ENCODE results near the gene GCN1. TPM values are rescaled to one million over a fixed set of nuclear protein-coding genes. Genes with fewer than 3 reads are reported as not detected.
"Not testable (repeated sequence)": the region's sequence is repeated elsewhere in the genome, so short reads cannot be mapped to it uniquely, and the experiment has no call there.

GCN1 gene
- total RNA-seq, 1 experiment from 2014 or later: 53.6 TPM

DNA sequence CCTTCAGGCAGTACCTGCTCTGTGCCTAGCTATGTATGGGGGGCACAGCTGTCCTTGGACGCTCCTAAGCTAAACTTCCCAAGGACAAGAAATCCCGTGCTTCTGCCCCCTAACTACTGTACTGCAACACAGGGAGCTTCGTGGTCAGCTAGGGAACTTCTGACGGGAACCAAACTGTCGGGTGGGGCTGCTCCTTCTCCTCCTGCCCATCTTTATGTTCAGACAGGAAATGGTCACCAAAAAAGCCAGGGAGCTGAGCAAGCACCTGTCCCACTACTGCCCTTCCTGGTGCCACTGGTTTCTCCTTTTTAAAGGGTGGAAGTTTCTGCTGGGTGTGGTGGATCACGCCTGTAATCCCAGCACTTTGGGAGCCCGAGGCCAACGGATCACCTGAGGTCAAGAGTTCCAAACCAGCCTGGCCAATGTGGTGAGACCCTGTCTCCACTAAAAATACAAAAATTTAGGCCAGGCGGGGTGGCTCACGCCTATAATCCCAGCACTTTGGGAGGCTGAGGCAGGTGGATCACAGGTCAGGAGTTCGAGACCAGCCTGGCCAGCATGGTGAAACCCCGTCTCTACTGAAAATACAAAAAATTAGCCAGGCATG lies 44.4 kb upstream of the GCN1 start:
- no peak for DNase-seq
- no peak overlapping the region for H2AFZ ChIP-seq (ENCODE audit: low read length)
- H3K27me3 ChIP-seq (ENCODE audit: low read length): no peaks in the 10 kb centered on the region
- no peaks in the 10 kb centered on the region for H3K9me3 ChIP-seq (ENCODE audit: low read length)
- no peak overlapping the region for H3K4me3 ChIP-seq (ENCODE audit: low read length)
- H4K20me1 ChIP-seq (ENCODE audit: insufficient read depth, low read depth, low read length): peaks cover 22% of the 10 kb centered on the region; the same call in 1 of the 2 replicates
- H3K36me3 ChIP-seq (ENCODE audit: insufficient read depth, low read length): no peaks in the 10 kb centered on the region
- H3K9ac ChIP-seq (ENCODE audit: low read length): no peak overlapping the region
- no peaks in the 10 kb centered on the region for H3K9me2 ChIP-seq (replicated peaks; ENCODE audit: insufficient read depth, low read length)
- H3K79me2 ChIP-seq (ENCODE audit: low read length): no peaks in the 10 kb centered on the region
- H3K4me1 ChIP-seq (ENCODE audit: low read length): peaks cover 6% of the 10 kb centered on the region; the same call in 1 of the 2 replicates
- no peak overlapping the region for H3K27ac ChIP-seq (ENCODE audit: low read length)
- no peak overlapping the region for H3K4me2 ChIP-seq (ENCODE audit: low read depth, low read length, poor library complexity, severe bottlenecking)

DNA sequence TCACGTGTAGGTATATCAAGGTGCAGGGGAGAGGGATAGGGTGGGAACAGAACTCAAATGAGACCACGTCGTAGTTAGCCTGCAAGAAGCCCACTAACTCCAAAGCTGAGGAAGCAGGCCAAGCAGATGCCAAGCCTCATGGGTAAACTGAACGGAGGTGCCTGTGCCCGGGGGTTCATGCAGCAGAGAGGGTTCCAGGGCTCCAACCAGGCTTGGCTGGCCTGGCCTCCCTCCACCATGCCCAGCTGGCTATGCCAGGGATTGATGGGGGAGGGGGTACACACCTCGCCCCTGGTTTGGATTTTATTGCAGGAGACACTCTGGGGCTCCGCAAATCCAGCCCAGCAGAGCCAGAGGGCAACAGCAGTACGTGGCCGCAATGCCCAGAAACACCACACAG lies 43.7 kb upstream of the GCN1 start:
- Histone ChIP-seq H3K27ac (ENCODE audit: low read length) (no peak overlapping the region), H3K9ac (ENCODE audit: low read length) (no peak overlapping the region), H3K4me1 (ENCODE audit: low read length) (peaks cover 6% of the 10 kb centered on the region; the same call in 1 of the 2 replicates), H3K9me2 (replicated peaks; ENCODE audit: insufficient read depth, low read length) (no peaks in the 10 kb centered on the region), H2AFZ (ENCODE audit: low read length) (no peak overlapping the region), H3K4me2 (ENCODE audit: low read depth, low read length, poor library complexity, severe bottlenecking) (no peak overlapping the region), H3K79me2 (ENCODE audit: low read length) (no peaks in the 10 kb centered on the region), H4K20me1 (ENCODE audit: insufficient read depth, low read depth, low read length) (peaks cover 16% of the 10 kb centered on the region; the same call in 1 of the 2 replicates), H3K9me3 (ENCODE audit: low read length) (no peaks in the 10 kb centered on the region), H3K4me3 (ENCODE audit: low read length) (no peak overlapping the region), H3K36me3 (ENCODE audit: insufficient read depth, low read length) (no peaks in the 10 kb centered on the region), H3K27me3 (ENCODE audit: low read length) (no peaks in the 10 kb centered on the region)
- no peak for DNase-seq

DNA sequence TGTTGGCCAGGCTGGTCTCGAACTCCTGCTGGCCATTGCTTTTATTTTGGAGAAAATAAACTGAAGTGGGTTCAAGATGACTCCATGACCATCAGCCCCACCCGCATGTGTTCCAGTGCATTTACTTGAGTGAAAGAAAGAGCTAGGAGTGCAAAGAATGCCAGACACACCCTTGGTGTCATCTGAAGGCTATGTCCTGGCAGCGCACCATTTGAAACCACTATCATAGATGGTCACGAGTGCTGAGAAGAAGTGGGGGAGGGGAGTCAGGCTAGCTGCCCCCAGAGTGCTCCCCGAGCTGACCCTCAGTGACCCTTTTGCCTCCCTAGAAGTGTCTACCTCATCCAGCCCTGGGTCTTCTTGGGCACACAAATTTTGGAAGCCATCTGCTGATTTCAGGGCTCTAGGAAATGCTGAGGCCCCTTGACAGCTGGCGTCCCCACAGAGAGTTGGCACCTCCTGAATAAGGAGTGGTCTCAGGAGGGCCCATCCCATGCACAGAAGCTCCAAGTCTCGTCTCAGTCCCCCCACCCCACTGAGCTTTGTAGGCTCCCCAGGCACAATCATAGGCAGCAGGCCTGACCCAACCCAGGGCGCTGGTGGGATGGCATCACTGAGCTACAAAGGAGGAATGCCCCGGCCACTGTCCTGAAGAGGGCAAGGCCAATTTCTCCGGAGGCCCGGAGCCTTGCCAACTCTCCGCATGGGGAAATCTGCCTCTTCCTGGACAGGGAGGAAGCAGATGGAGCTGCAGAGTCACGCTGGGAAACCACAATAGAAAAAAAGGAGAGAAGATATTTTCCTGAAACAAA lies 43.1 kb upstream of the GCN1 start:
- Histone ChIP-seq H3K27ac (ENCODE audit: low read length) (no peak overlapping the region), H3K9ac (ENCODE audit: low read length) (no peak overlapping the region), H3K79me2 (ENCODE audit: low read length) (no peaks in the 10 kb centered on the region)

DNA sequence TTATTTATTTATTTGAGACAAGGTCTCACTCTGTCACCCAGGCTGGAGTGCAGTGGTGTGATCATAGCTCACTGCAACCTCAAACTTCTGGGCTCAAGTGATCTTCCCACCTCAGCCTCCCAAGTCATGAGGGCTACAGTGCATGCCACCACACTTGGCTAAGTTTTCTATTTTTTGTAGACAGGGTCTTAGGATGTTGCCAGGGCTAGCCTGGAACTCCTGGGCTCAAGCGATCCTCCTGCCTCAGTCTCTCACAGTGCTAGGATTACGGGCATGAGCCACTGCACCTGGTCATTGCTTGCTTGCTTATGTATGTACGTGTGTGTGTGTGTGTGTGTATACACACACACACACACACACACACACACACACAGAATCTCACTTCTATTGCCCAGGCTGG lies 42.3 kb upstream of the GCN1 start:
- not testable (repeated sequence) for H3K27ac ChIP-seq (ENCODE audit: low read length)

More for the DNA sequence above, 43.1 kb upstream of the GCN1 start:
- no peak overlapping the region for H3K4me3 ChIP-seq (ENCODE audit: low read length)
- H3K36me3 ChIP-seq (ENCODE audit: insufficient read depth, low read length): no peaks in the 10 kb centered on the region
- H4K20me1 ChIP-seq (ENCODE audit: insufficient read depth, low read depth, low read length): peaks cover 12% of the 10 kb centered on the region; the same call in 1 of the 2 replicates
- no peak overlapping the region for H3K4me2 ChIP-seq (ENCODE audit: low read depth, low read length, poor library complexity, severe bottlenecking)
- no peaks in the 10 kb centered on the region for H3K27me3 ChIP-seq (ENCODE audit: low read length)
- H3K9me3 ChIP-seq (ENCODE audit: low read length): no peaks in the 10 kb centered on the region
- H3K4me1 ChIP-seq (ENCODE audit: low read length): peaks cover 6% of the 10 kb centered on the region; the same call in 1 of the 2 replicates
- DNase-seq: no peak
- no peaks in the 10 kb centered on the region for H3K9me2 ChIP-seq (replicated peaks; ENCODE audit: insufficient read depth, low read length)
- H2AFZ ChIP-seq (ENCODE audit: low read length): no peak overlapping the region

DNA sequence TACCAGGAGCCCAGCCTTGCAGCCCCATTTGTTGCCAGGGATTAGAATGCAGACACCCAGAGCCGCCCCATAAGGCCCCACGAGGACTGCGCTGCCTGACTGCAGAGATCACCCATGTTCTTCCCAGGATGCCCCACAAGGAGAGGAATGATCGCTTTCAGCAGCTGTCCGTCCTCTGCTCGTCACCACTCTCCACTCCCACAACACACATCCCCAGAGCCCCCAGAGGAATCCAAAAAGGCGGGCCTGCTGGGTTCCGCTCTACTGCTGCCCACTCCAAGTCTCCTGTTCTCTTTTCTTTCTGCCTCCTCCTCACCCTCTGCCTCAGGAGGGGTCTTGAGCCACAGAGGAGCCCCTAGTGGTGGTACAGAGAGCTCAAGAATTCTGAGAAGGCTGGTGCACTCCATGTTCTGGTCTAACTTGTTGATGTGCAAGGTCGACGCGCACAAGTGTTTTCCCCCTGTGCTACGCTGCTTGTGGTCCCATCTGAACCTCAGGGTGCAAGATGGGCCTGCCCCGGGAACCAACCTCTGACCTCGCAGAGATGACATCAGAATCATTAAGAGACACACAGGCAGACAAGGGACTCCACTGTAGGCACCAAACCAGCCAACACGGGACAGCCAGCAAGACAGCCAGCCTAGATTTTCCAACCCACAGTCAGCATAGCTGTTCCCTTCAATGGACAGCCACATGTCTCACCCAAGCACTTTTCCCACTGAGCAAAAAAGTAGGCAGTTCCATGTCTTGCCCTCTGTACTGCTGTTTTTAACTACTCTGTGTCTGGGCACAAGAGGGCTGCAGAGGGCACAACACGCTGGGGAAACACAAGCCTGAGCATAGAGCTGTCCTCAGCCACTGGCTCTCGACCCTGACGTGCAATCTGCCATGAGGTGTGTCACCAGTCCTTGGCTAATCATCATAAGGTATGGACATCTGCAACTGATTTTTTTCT lies 41.1 kb upstream of the GCN1 start:
- Histone ChIP-seq H3K9ac (ENCODE audit: low read length) (no peak overlapping the region), H4K20me1 (ENCODE audit: insufficient read depth, low read depth, low read length) (peaks cover 12% of the 10 kb centered on the region; the same call in 1 of the 2 replicates), H3K4me1 (ENCODE audit: low read length) (peaks cover 6% of the 10 kb centered on the region; the same call in 1 of the 2 replicates), H3K79me2 (ENCODE audit: low read length) (no peaks in the 10 kb centered on the region), H3K9me2 (replicated peaks; ENCODE audit: insufficient read depth, low read length) (no peaks in the 10 kb centered on the region), H3K27me3 (ENCODE audit: low read length) (no peaks in the 10 kb centered on the region), H3K36me3 (ENCODE audit: insufficient read depth, low read length) (no peaks in the 10 kb centered on the region), H3K4me3 (ENCODE audit: low read length) (no peak overlapping the region), H3K27ac (ENCODE audit: low read length) (no peak overlapping the region), H2AFZ (ENCODE audit: low read length) (no peak overlapping the region), H3K9me3 (ENCODE audit: low read length) (no peaks in the 10 kb centered on the region), H3K4me2 (ENCODE audit: low read depth, low read length, poor library complexity, severe bottlenecking) (no peak overlapping the region)
- DNase-seq: no peak

More for the DNA sequence above, 42.3 kb upstream of the GCN1 start:
- H3K9me3 ChIP-seq (ENCODE audit: low read length); H3K9ac ChIP-seq (ENCODE audit: low read length); H3K9me2 ChIP-seq (replicated peaks; ENCODE audit: insufficient read depth, low read length); DNase-seq; H3K4me1 ChIP-seq (ENCODE audit: low read length); H3K27me3 ChIP-seq (ENCODE audit: low read length); H2AFZ ChIP-seq (ENCODE audit: low read length); H3K36me3 ChIP-seq (ENCODE audit: insufficient read depth, low read length); H3K79me2 ChIP-seq (ENCODE audit: low read length); H3K4me3 ChIP-seq (ENCODE audit: low read length); H3K4me2 ChIP-seq (ENCODE audit: low read depth, low read length, poor library complexity, severe bottlenecking): not testable (repeated sequence)
- peaks cover 12% of the 10 kb centered on the region; the same call in 1 of the 2 replicates for H4K20me1 ChIP-seq (ENCODE audit: insufficient read depth, low read depth, low read length)

DNA sequence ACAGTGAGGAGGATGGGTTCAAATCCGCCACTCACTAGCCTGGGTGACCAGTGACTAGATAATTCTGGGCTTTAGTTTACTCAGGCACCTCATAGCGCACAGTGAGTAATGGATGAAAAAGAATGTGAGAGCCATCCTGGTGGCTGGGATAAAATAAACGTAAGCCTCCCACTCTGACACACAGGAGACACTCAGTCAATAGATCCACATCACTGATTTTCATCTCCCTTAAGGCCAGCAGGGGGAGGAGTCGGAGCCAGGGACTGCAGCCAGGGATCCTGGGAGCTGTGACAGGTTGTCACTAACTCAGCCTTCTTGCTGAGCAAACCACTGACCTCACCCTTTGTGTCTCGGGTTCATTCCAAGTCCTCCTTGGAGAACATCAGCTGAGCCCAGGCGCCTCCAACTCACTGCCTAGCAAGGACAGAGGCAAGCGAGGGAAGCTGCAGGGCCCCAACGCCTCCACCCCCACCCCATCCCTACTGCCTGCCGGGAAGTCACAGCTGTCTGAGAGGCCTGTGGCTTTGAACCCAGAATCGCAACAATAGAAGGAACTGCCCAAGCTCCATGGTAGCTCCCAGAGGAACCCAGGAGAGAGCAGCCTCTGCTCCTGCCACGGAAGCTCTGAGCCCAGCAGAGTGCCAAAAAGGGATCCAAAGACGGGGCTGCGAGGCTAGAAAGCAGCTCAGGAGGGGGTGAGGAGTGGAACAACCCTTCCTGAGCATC lies 40.3 kb upstream of the GCN1 start:
- Histone ChIP-seq H4K20me1 (ENCODE audit: insufficient read depth, low read depth, low read length) (peaks cover 7% of the 10 kb centered on the region; the same call in 1 of the 2 replicates), H3K36me3 (ENCODE audit: insufficient read depth, low read length) (no peaks in the 10 kb centered on the region), H3K9me2 (replicated peaks; ENCODE audit: insufficient read depth, low read length) (no peaks in the 10 kb centered on the region), H3K9ac (ENCODE audit: low read length) (no peak overlapping the region), H3K79me2 (ENCODE audit: low read length) (no peaks in the 10 kb centered on the region), H3K27ac (ENCODE audit: low read length) (no peak overlapping the region), H3K27me3 (ENCODE audit: low read length) (no peaks in the 10 kb centered on the region), H3K4me2 (ENCODE audit: low read depth, low read length, poor library complexity, severe bottlenecking) (no peak overlapping the region), H3K4me1 (ENCODE audit: low read length) (peaks cover 6% of the 10 kb centered on the region; the same call in 1 of the 2 replicates), H3K4me3 (ENCODE audit: low read length) (no peak overlapping the region), H2AFZ (ENCODE audit: low read length) (no peak overlapping the region), H3K9me3 (ENCODE audit: low read length) (no peaks in the 10 kb centered on the region)
- no peak for DNase-seq

DNA sequence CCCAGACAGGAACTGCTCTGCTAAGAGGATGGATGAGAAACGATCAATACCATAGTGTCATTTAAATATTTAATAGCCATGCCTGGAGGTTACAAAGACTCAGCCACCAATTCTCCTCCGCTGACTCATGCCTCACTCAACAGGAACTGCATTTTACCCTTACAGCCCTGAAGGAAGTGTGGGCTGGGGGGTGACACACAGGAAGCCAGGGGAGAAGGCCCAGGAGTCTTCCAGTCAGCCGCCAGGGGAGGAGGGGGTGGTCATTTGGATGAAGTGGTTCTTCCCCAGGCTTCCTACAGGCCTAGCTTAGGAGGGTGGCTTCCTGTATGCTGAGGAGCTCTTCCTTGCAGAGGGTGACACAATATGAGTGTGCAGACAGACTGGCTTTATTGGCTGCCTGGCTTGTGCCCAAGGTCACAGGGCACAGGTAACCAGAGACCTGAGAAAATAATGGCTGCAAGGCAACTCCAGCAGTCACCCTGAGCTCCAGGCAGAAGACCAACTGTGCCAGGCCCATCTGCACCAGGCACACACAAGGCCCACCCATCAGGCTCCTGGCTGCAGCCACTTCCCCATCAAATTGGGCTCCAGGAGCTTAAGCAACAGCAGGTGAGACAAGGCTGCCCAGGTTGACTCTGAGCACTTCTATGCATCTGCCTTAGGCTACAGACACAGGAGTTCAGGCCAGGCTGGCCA lies 36.9 kb upstream of the GCN1 start:
- Histone ChIP-seq H3K9me3 (ENCODE audit: low read length) (no peaks in the 10 kb centered on the region), H3K27me3 (ENCODE audit: low read length) (no peaks in the 10 kb centered on the region), H3K9ac (ENCODE audit: low read length) (no peak overlapping the region), H2AFZ (ENCODE audit: low read length) (no peak overlapping the region), H3K27ac (ENCODE audit: low read length) (no peak overlapping the region), H4K20me1 (ENCODE audit: insufficient read depth, low read depth, low read length) (peaks cover 7% of the 10 kb centered on the region; the same call in 1 of the 2 replicates), H3K79me2 (ENCODE audit: low read length) (no peaks in the 10 kb centered on the region), H3K36me3 (ENCODE audit: insufficient read depth, low read length) (no peaks in the 10 kb centered on the region), H3K4me2 (ENCODE audit: low read depth, low read length, poor library complexity, severe bottlenecking) (no peak overlapping the region), H3K4me3 (ENCODE audit: low read length) (no peak overlapping the region), H3K9me2 (replicated peaks; ENCODE audit: insufficient read depth, low read length) (no peaks in the 10 kb centered on the region), H3K4me1 (ENCODE audit: low read length) (peaks cover 26% of the 10 kb centered on the region)
- no peak for DNase-seq
